ENCODE results near the gene TCTN1. TPM values are rescaled to one million over a fixed set of nuclear protein-coding genes. Genes with fewer than 3 reads are reported as not detected.
A peak's percentile ranks its signal among the peaks of the same experiment; 100 is the strongest.

TCTN1 gene
- total and polyA plus RNA-seq, 9 of the 15 experiments (the other 6 are each of a cell fraction or from before 2014, with no cell fraction given) = 0.32 to 12.5 (median 4.0) TPM

- peak; percentile 33 for TF ChIP-seq REST (IDR thresholded peaks at IDR 0.05; ENCODE audit: borderline replicate concordance)
- no peak for TF ChIP-seq REST (CRISPR knock-in tag; IDR thresholded peaks at IDR 0.05; ENCODE audit: low read depth)
- peak; percentile 69 for TF ChIP-seq GABPA (tag; conservative IDR thresholded peaks at IDR 0.05; ENCODE audit: low read depth)
- no peak for TF ChIP-seq HES1 (IDR thresholded peaks at IDR 0.05; ENCODE audit: low read depth)
- TF ChIP-seq AFF4 (CRISPR knock-in tag; IDR thresholded peaks at IDR 0.05) = no peak
- TF ChIP-seq EP400 (IDR thresholded peaks at IDR 0.05) = peak; percentile 37; the same call in 1 of the 2 replicates
- no peak for TF ChIP-seq KLF1 (tag; IDR thresholded peaks at IDR 0.05)
- peak; percentile 67 for TF ChIP-seq TAL1 (IDR thresholded peaks at IDR 0.05)
- TF ChIP-seq PKNOX1 (IDR thresholded peaks at IDR 0.05) = peak; percentile 46
- TF ChIP-seq NCOR1 (IDR thresholded peaks at IDR 0.05) = peak; percentile 29; the same call in 1 of the 2 replicates
- TF ChIP-seq ZNF766 (CRISPR knock-in tag; conservative IDR thresholded peaks at IDR 0.05) = peak; percentile 58
- peak; percentile 54 for TF ChIP-seq SAP30 (IDR thresholded peaks at IDR 0.05; ENCODE audit: borderline replicate concordance, insufficient read depth, low read depth, low read length, poor library complexity, severe bottlenecking)
Observed at GRCh38 chr12:110583137-110584059, 30.5 kb upstream of the TCTN1 start, which contains the start of gene PPTC7 (continued).
